GM12878 (cell line): ENCODE measurements around the gene DNAAF3. TPM values are rescaled to one million over a fixed set of nuclear protein-coding genes. Genes with fewer than 3 reads are reported as not detected.

Experiments
- ATAC-seq: fragments of 200-7000 bp; cut with Tn5 transposase; 3 replicates; pipeline ENCODE4 v1.9.1; 2020; ENCODE audit warnings: mild to moderate bottlenecking, moderate library complexity
- BruUV-seq: library from RNA; stranded (reverse); fragments of 400-500 nt; replicated peaks from 2 replicates; lab custom pipeline; 2021; lab: Mats Ljungman, UMichigan
- CTCF ChIA-PET: fragments of 300-600 bp; sonication (Branson Sonifier 250); formaldehyde crosslinking; extraction: SDS; loops from one replicate; lab custom pipeline; 2021; ENCODE audit warnings: inconsistent platforms; lab: Yijun Ruan, JAX
- POLR2A ChIA-PET: fragments of 350-600 bp; formaldehyde crosslinking; extraction: SDS; loops from one replicate; lab custom pipeline; 2021; ENCODE audit warnings: inconsistent platforms; lab: Charles Lee
- RAD21 ChIA-PET: fragments of 300-600 bp; sonication (Branson Sonifier 250); formaldehyde crosslinking; loops from one replicate; lab custom pipeline; 2023; ENCODE audit warnings: antibody characterized with exemption; ENCODE audit not compliant: unreplicated experiment; lab: Charles Lee
- SMC1A ChIA-PET: fragments of 300-600 bp; sonication (Branson Sonifier 250); formaldehyde crosslinking; loops from one replicate; lab custom pipeline; 2023; ENCODE audit not compliant: unreplicated experiment, uncharacterized antibody; lab: Charles Lee
- DNase-seq: peaks from one replicate; pipeline ENCODE4 v3.0.0-alpha.2; 2011; ENCODE audit warnings: low read depth, low spot score
- FAIRE-seq: peaks from 3 replicates; lab custom pipeline; 2011; peaks lifted over from hg19 to GRCh38; lab: Jason Lieb, UNC
- H2AFZ ChIP-seq: 2 replicates; pipeline ENCODE4 v1.6.0; 2011; ENCODE audit warnings: low read depth, low read length, control low read depth; ENCODE audit not compliant: control insufficient read depth
- H3K27ac ChIP-seq: 2 replicates; pipeline ENCODE4 v1.5.1; 2011; ENCODE audit warnings: control low read depth; ENCODE audit not compliant: control insufficient read depth, insufficient read depth
- H3K27me3 ChIP-seq, 2 experiments: replicated peaks in 1 of 2; 2 replicates each; pipeline versions ENCODE4 v1.6.0 to v1.6.1; 2011; ENCODE audit warnings: low read length in 1 of 2; ENCODE audit not compliant: control insufficient read depth in 2 of 2, insufficient read depth in 2 of 2
- H3K36me3 ChIP-seq, 2 experiments: 2 replicates each; pipeline ENCODE4 v1.5.1; 2011; ENCODE audit warnings: low read length in 1 of 2; ENCODE audit not compliant: control insufficient read depth in 2 of 2, insufficient read depth in 2 of 2
- H3K4me1 ChIP-seq: 2 replicates; pipeline ENCODE4 v1.6.1; 2011; ENCODE audit warnings: mild to moderate bottlenecking, low read length, moderate library complexity, mixed read lengths; ENCODE audit not compliant: control insufficient read depth, insufficient read depth
- H3K4me2 ChIP-seq: 2 replicates; pipeline ENCODE4 v1.6.0; 2011; ENCODE audit warnings: control low read depth; ENCODE audit not compliant: control insufficient read depth, insufficient read depth
- H3K4me3 ChIP-seq: fragments of 200-600 bp; sonication (generic); 2 replicates; pipeline ENCODE4 v1.5.1; 2016
- H3K79me2 ChIP-seq: 2 replicates; pipeline ENCODE4 v1.6.0; 2011; ENCODE audit warnings: low read length; ENCODE audit not compliant: control insufficient read depth, insufficient read depth
- H3K9ac ChIP-seq: 2 replicates; pipeline ENCODE4 v1.8.0; 2011; ENCODE audit warnings: low read length, control low read depth, mixed read lengths; ENCODE audit not compliant: control insufficient read depth, insufficient read depth
- H3K9me3 ChIP-seq: replicated peaks from 3 replicates; pipeline ENCODE4 v1.5.1; 2011; ENCODE audit warnings: mild to moderate bottlenecking, low read length; ENCODE audit not compliant: control insufficient read depth, insufficient read depth
- H4K20me1 ChIP-seq: 2 replicates; pipeline ENCODE4 v1.6.0; 2011; ENCODE audit not compliant: control insufficient read depth, insufficient read depth
- BRCA1 ChIP-seq: IDR thresholded peaks from 2 replicates; pipeline ENCODE4 v1.6.1; 2011; ENCODE audit warnings: low read depth, low read length, improper control_type of control experiment
- CBFB ChIP-seq: IDR thresholded peaks from 2 replicates; pipeline ENCODE4 v1.6.1; 2016; ENCODE audit warnings: antibody characterized with exemption, low read depth
- CBX3 ChIP-seq: fragments of 200-600 bp; sonication (generic); IDR thresholded peaks from 2 replicates; pipeline ENCODE4 v1.6.1; 2016; ENCODE audit warnings: low read depth, borderline replicate concordance
- CEBPB ChIP-seq, 2 experiments: fragments of 150-350 bp in 1 of 2; IDR thresholded peaks; 2 replicates each; pipeline ENCODE4 v1.6.1; 2012 to 2014; ENCODE audit warnings: low read depth in 2 of 2, low read length in 2 of 2, borderline replicate concordance in 1 of 2, inconsistent platforms in 1 of 2
- ESRRA ChIP-seq: IDR thresholded peaks from 2 replicates; pipeline ENCODE4 v1.6.1; 2012; ENCODE audit warnings: mild to moderate bottlenecking, low read length, improper control_type of control experiment
- FOS ChIP-seq: IDR thresholded peaks from 3 replicates; pipeline ENCODE4 v1.6.1; 2011; ENCODE audit warnings: borderline replicate concordance; ENCODE audit not compliant: insufficient read length; ENCODE audit errors: extremely low read depth
- GABPA ChIP-seq: IDR thresholded peaks from 2 replicates; pipeline ENCODE4 v1.6.1; 2014; ENCODE audit warnings: antibody characterized with exemption, low read depth, mild to moderate bottlenecking, inconsistent platforms
- LARP7 ChIP-seq: fragments of 450-650 bp; IDR thresholded peaks from 2 replicates; pipeline ENCODE4 v1.6.1; 2017; ENCODE audit warnings: mild to moderate bottlenecking
- MEF2B ChIP-seq: fragments of 450-650 bp; IDR thresholded peaks from 2 replicates; pipeline ENCODE4 v1.6.1; 2018; ENCODE audit warnings: mild to moderate bottlenecking, moderate library complexity; ENCODE audit not compliant: partially characterized antibody, poor library complexity, severe bottlenecking
- NFIC ChIP-seq: IDR thresholded peaks from 2 replicates; pipeline ENCODE4 v1.6.1; 2012; ENCODE audit warnings: low read depth, mild to moderate bottlenecking, inconsistent platforms, low read length, moderate library complexity
- NRF1 ChIP-seq: conservative IDR thresholded peaks from 2 replicates; pipeline ENCODE4 v1.6.1; 2011; ENCODE audit warnings: mild to moderate bottlenecking, low read depth, low read length, improper control_type of control experiment
- RB1 ChIP-seq: fragments of 450-650 bp; formaldehyde crosslinking; IDR thresholded peaks from 2 replicates; pipeline ENCODE4 v1.6.1; 2017; ENCODE audit warnings: mild to moderate bottlenecking, borderline replicate concordance
- TAF1 ChIP-seq: IDR thresholded peaks from 2 replicates; pipeline ENCODE4 v1.6.1; 2011; ENCODE audit warnings: mild to moderate bottlenecking, low read depth, low read length, borderline replicate concordance
- TBL1XR1 ChIP-seq: IDR thresholded peaks from 2 replicates; pipeline ENCODE4 v1.6.1; 2012; ENCODE audit warnings: low read depth, low read length, improper control_type of control experiment
- TCF7 ChIP-seq: IDR thresholded peaks from 2 replicates; pipeline ENCODE4 v1.6.1; 2014; ENCODE audit warnings: antibody characterized with exemption, borderline replicate concordance
- YY1 ChIP-seq: IDR thresholded peaks from 2 replicates; pipeline ENCODE4 v1.6.1; 2011; ENCODE audit warnings: low read depth, mild to moderate bottlenecking, low read length
- WGBS: methylation state at CpG from one replicate; pipeline ENCODE4 v1.1.6; 2016; ENCODE audit warnings: low lambda C conversion rate; ENCODE audit not compliant: insufficient replicate concordance, insufficient coverage; ENCODE audit errors: missing lambda C conversion rate; 5-methylcytosine and 5-hydroxymethylcytosine counted together
- in situ Hi-C: fragments of 300-500 bp; cut with MboI; formaldehyde crosslinking; loops from 9 replicates; pipeline ENCODE4 v1.14.3; 2018; ENCODE audit warnings: mixed read lengths
- intact Hi-C: fragments of 100-400 bp; cut with micrococcal nuclease; formaldehyde crosslinking; loops from one replicate; pipeline ENCODE4 v1.14.2; 2022; ENCODE audit not compliant: unreplicated experiment
- polyA plus RNA-seq, 11 experiments: library from polyadenylated mRNA; depleted of rRNA in 4 of 11; unstranded in 6 of 11; stranded (reverse) in 5 of 11; fragments of >200 nt; fragmentation: Nextera tagmentation in 4 of 11; fragmentation: Illumina TruSeq in 1 of 11; extraction: Ambion mirVana in 4 of 11; extraction: Trizol in 1 of 11; gene quantifications; 1 replicate in 1 of 11; 2 replicates in 10 of 11; pipeline versions ENCODE4 v1.2.1 to v1.2.3, GENCODE V29; 2011 to 2016; ENCODE audit warnings: inconsistent platforms in 2 of 11, missing spikeins in 2 of 11, low read depth in 1 of 11
- total RNA-seq, 4 experiments: library from RNA; depleted of rRNA in 3 of 4; stranded (reverse); fragments of >200 nt in 3 of 4; fragmentation: Illumina TruSeq in 1 of 4; extraction: Trizol in 1 of 4; gene quantifications; 2 replicates each; pipeline versions ENCODE4 v1.2.1 to v1.2.3, GENCODE V29; 2013 to 2021
- TF ChIP-seq, protein P1 (sequence below): IDR thresholded peaks from 2 replicates; pipeline ENCODE4 v1.6.1; 2011; ENCODE audit warnings: low read depth, mild to moderate bottlenecking, low read length, moderate library complexity, borderline replicate concordance; ENCODE audit errors: extremely low read depth
- TF ChIP-seq, protein P2 (sequence below): fragments of 450-650 bp; IDR thresholded peaks from 2 replicates; pipeline ENCODE4 v1.6.1; 2018; ENCODE audit warnings: mild to moderate bottlenecking, low read depth, moderate library complexity; ENCODE audit not compliant: partially characterized antibody
- TF ChIP-seq, protein P3 (sequence below): IDR thresholded peaks from 2 replicates; pipeline ENCODE4 v1.6.1; 2011; ENCODE audit warnings: mild to moderate bottlenecking, low read depth, low read length, moderate library complexity; ENCODE audit not compliant: insufficient replicate concordance

DNAAF3 gene
- total and polyA plus RNA-seq, 10 of the 15 experiments (the other 5 are each of a cell fraction or from before 2014, with no cell fraction given) = not detected

DNA sequence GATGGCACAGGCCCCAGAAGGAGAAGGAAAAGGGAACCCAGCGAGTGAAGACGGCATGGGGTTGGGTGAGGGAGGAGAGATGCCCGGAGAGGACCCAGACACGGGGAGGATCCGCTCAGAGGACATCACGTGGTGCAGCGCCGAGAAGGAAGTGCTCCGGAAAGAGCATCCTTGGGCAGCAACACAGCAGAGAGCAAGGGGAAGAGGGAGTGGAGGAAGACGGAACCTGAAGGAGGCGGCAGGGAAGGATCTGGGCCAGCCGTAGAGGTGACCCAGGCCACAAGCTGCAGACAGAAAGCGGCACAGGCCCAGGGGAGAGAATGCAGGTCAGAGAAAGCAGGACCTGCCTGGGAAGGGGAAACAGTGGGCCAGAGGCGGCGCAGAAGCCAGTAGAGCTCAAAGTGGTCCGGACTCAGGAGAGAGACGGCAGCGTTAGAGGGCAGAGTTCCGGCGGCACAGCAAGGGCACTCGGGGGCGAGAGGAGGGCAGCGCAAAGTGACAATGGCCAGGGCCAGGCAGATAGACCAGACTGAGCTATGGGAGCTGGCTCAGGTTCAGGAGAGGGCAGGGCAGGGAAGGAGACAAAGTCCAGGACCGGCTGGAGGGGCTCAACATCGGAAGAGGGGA lies 50.1 kb downstream of the DNAAF3 start (continued):
- TF ChIP-seq YY1 (no peak), TCF7 (no peak), CEBPB (IDR thresholded peaks at IDR 0.05; ENCODE audit: borderline replicate concordance in 1 of 2, low read depth in 2 of 2, low read length in 2 of 2) (no peak)
- TF ChIP-seq, protein P1, sequence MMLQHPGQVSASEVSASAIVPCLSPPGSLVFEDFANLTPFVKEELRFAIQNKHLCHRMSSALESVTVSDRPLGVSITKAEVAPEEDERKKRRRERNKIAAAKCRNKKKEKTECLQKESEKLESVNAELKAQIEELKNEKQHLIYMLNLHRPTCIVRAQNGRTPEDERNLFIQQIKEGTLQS = peak; percentile 66; the same call in 1 of the 2 replicates

DNA sequence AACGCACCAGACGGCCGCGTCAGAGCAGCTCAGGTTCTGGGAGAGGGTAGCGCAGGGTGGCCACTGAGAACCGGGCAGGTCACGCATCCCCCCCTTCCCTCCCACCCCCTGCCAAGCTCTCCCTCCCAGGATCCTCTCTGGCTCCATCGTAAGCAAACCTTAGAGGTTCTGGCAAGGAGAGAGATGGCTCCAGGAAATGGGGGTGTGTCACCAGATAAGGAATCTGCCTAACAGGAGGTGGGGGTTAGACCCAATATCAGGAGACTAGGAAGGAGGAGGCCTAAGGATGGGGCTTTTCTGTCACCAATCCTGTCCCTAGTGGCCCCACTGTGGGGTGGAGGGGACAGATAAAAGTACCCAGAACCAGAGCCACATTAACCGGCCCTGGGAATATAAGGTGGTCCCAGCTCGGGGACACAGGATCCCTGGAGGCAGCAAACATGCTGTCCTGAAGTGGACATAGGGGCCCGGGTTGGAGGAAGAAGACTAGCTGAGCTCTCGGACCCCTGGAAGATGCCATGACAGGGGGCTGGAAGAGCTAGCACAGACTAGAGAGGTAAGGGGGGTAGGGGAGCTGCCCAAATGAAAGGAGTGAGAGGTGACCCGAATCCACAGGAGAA lies 50.9 kb downstream of the DNAAF3 start:
- Histone ChIP-seq H3K36me3 (peaks cover 0 to 2% of the 10 kb centered on the region in 2 experiments; a peak in 2 of 4 replicates), H3K79me2 (peaks cover 38% of the 10 kb centered on the region), H4K20me1 (peaks cover 3% of the 10 kb centered on the region; the same call in 1 of the 2 replicates), H3K4me1 (peaks cover 14% of the 10 kb centered on the region), H3K9ac (peak overlapping the region; percentile 68), H3K4me3 (peak overlapping the region; percentile 97), H3K27me3 (no peaks in the 10 kb centered on the region), H3K9me3 (no peaks in the 10 kb centered on the region), H2AFZ (0 out of 2 replicates have a peak overlapping the region, but pooled peaks have one; percentile 6), H3K4me2 (peak overlapping the region; percentile 90), H3K27ac (peak overlapping the region; percentile 12; the same call in 1 of the 2 replicates)
- TSS peak; percentile 42 for BruUV-seq
- TF ChIP-seq, protein P2, sequence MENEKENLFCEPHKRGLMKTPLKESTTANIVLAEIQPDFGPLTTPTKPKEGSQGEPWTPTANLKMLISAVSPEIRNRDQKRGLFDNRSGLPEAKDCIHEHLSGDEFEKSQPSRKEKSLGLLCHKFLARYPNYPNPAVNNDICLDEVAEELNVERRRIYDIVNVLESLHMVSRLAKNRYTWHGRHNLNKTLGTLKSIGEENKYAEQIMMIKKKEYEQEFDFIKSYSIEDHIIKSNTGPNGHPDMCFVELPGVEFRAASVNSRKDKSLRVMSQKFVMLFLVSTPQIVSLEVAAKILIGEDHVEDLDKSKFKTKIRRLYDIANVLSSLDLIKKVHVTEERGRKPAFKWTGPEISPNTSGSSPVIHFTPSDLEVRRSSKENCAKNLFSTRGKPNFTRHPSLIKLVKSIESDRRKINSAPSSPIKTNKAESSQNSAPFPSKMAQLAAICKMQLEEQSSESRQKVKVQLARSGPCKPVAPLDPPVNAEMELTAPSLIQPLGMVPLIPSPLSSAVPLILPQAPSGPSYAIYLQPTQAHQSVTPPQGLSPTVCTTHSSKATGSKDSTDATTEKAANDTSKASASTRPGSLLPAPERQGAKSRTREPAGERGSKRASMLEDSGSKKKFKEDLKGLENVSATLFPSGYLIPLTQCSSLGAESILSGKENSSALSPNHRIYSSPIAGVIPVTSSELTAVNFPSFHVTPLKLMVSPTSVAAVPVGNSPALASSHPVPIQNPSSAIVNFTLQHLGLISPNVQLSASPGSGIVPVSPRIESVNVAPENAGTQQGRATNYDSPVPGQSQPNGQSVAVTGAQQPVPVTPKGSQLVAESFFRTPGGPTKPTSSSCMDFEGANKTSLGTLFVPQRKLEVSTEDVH = no peak
- TF ChIP-seq BRCA1 (no peak), CBFB (no peak), FOS (no peak), ESRRA (no peak), TBL1XR1 (no peak), MEF2B (no peak), GABPA (no peak), CBX3 (no peak), NFIC (no peak), LARP7 (no peak), TAF1 (no peak), RB1 (no peak), NRF1 (no peak)
- TF ChIP-seq, protein P3, sequence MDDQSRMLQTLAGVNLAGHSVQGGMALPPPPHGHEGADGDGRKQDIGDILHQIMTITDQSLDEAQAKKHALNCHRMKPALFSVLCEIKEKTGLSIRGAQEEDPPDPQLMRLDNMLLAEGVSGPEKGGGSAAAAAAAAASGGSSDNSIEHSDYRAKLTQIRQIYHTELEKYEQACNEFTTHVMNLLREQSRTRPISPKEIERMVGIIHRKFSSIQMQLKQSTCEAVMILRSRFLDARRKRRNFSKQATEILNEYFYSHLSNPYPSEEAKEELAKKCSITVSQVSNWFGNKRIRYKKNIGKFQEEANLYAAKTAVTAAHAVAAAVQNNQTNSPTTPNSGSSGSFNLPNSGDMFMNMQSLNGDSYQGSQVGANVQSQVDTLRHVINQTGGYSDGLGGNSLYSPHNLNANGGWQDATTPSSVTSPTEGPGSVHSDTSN = no peak
- ATAC-seq (no peak), DNase-seq (no peak), FAIRE-seq (no peak)
- POLR2A ChIA-PET = interaction anchor here (0.6 kb wide), 1 partner anchor 378 kb away, joined by 3 read pairs; no protein-coding TSS in a partner anchor
- CTCF ChIA-PET = no interaction called here
- in situ Hi-C loops (no loop called here), intact Hi-C loops (no loop called here)
- WGBS = 50% methylated on average over 12 of the region's 13 CpGs
- SMC1A ChIA-PET = no interaction called here
- RAD21 ChIA-PET = no interaction called here
